C4-2B (cell line): Measurements from ENCODE around the gene HMBS.
"Not testable (repeated sequence)": the region's sequence is repeated elsewhere in the genome, so short reads cannot be mapped to it uniquely, and the experiment has no call there.

Source experiments
- H3K27ac ChIP-seq: fragments of 450-650 bp; 2 replicates; pipeline ENCODE4 v1.5.1; 2017
- ZFX ChIP-seq: fragments of 450-650 bp; IDR thresholded peaks from 2 replicates; pipeline ENCODE4 v1.6.1; 2017
- TF ChIP-seq, protein P1 (sequence below): fragments of 450-650 bp; conservative IDR thresholded peaks from 2 replicates; pipeline ENCODE4 v1.5.1; 2017; ENCODE audit warnings: mild to moderate bottlenecking

Gene HMBS

GRCh38 chr11:119084663-119085436 lies at the start of gene HMBS:
Gene HMBS (plus strand): TSS chr11:119084881. CDS start chr11:119085034, 153 bp downstream.
- TF ChIP-seq, protein P1, sequence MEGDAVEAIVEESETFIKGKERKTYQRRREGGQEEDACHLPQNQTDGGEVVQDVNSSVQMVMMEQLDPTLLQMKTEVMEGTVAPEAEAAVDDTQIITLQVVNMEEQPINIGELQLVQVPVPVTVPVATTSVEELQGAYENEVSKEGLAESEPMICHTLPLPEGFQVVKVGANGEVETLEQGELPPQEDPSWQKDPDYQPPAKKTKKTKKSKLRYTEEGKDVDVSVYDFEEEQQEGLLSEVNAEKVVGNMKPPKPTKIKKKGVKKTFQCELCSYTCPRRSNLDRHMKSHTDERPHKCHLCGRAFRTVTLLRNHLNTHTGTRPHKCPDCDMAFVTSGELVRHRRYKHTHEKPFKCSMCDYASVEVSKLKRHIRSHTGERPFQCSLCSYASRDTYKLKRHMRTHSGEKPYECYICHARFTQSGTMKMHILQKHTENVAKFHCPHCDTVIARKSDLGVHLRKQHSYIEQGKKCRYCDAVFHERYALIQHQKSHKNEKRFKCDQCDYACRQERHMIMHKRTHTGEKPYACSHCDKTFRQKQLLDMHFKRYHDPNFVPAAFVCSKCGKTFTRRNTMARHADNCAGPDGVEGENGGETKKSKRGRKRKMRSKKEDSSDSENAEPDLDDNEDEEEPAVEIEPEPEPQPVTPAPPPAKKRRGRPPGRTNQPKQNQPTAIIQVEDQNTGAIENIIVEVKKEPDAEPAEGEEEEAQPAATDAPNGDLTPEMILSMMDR = no peak
- TF ChIP-seq ZFX = no peak
- H3K27ac ChIP-seq = peak within 1 kb of the TSS; percentile 85

GRCh38 chr11:119038884-119039283 lies 45.8 kb upstream of the HMBS start:
- TF ChIP-seq ZFX = no peak
- TF ChIP-seq, protein P1 = no peak
- H3K27ac ChIP-seq = no peak overlapping the region

DNA sequence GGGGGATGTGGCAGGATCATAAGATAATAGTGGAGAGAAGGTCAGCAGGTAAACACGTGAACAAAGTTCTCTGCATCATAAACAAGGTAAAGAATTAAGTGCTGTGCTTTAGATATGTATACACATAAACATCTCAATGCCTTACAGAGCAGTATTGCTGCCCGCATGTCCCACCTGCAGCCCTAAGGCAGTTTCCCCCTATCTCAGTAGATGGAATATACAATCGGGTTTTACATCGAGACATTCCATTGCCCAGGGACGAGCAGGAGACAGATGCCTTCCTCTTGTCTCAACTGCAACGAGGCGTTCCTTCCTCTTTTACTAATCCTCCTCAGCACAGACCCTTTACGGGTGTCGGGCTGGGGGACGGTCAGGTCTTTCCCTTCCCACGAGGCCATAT lies 45.2 kb upstream of the HMBS start:
- H3K27ac ChIP-seq = not testable (repeated sequence)

DNA sequence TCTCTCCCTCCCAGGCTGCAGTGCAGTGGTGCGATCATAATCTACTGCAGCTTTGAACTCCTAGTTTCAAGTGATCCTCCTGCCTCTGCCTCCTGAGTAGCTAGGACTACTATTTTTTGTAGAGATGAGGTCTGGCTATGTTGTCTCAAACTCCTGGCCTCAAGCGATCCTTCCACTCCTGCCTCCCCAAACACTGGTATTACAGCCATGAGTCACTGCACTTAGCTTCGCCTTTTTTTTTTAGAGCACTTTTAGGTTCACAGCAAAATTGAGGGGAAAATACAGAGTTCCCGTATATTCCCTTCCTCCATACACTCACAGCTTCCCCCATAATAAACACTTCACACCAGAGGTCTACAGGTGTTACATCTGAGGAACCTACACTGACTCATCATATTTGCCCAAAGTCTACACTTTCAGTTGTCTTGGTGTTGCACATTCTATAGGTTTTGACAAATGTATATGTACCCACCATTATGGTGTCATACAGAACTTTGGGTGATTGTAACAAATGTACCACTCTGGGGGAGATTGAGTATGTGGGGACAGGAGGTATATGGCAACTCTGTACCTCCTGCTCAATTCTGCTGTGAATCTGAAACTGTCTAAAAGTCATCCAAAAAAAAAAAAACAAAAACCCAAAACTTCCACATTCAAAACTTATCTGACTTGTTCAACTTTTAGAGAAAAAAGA lies 42.7 kb upstream of the HMBS start:
- H3K27ac ChIP-seq = no peak overlapping the region
- TF ChIP-seq, protein P1 = no peak
- TF ChIP-seq ZFX = no peak

DNA sequence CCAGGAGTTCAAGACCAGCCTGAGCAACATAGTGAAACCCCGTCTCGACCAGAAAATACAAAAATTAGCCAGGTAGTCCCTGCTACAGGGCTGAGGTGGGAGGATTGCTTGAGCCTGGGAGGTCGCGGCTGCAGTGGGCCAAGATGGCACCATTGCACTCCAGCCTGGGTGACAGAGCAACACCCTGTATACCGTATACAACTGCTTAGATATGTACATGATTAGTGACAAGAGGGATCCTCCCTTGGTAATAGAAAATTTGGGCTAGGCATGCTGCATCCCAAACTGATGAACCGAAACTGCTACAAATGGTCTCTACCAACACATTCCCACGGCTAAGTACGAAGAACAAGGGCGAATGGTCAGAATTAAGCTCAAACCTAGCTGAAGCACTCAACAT lies 41.8 kb upstream of the HMBS start:
- no peak overlapping the region for H3K27ac ChIP-seq
- TF ChIP-seq, protein P1 = no peak
- TF ChIP-seq ZFX = no peak

- TF ChIP-seq, protein P1 = no peak
- no peak for TF ChIP-seq ZFX
- H3K27ac ChIP-seq = no peak overlapping the region
These were observed 40.0 kb upstream of the HMBS start for GRCh38 chr11:119044708-119045107.

GRCh38 chr11:119046489-119046888 lies 38.2 kb upstream of the HMBS start:
- H3K27ac ChIP-seq = no peak overlapping the region

More at GRCh38 chr11:119046489-119046888, 38.2 kb upstream of the HMBS start:
- TF ChIP-seq, protein P1 = no peak
